Mucosa of descending colon (tissue), 3 donors: ENCODE data around the gene SP1. TPM values are rescaled to one million over a fixed set of nuclear protein-coding genes. Genes with fewer than 3 reads are reported as not detected.
"Not testable (repeated sequence)": the region's sequence is repeated elsewhere in the genome, so short reads cannot be mapped to it uniquely, and the experiment has no call there.

ENCODE experiments used
- ATAC-seq: fragments of 200-7000 bp; cut with Tn5 transposase; one replicate; pipeline ENCODE4 v1.9.1; 2020; ENCODE audit warnings: mild to moderate bottlenecking, moderate library complexity
- DNase-seq, 3 donors: peaks; one replicate each; pipeline ENCODE4 v3.0.0-alpha.2; 2020
- H3K36me3 ChIP-seq: fragments of 200-600 bp; one replicate; pipeline ENCODE4 v1.8.0; 2021; ENCODE audit warnings: low read depth, mild to moderate bottlenecking
- H3K4me1 ChIP-seq: fragments of 200-600 bp; one replicate; pipeline ENCODE4 v1.8.0; 2021; ENCODE audit warnings: low read depth, mild to moderate bottlenecking
- H3K4me3 ChIP-seq: fragments of 200-600 bp; one replicate; pipeline ENCODE4 v1.8.0; 2021; ENCODE audit warnings: mild to moderate bottlenecking
- H3K9me3 ChIP-seq: fragments of 200-600 bp; one replicate; pipeline ENCODE4 v1.8.0; 2021; ENCODE audit warnings: mild to moderate bottlenecking
- CTCF ChIP-seq: fragments of 200-600 bp; IDR thresholded peaks from one replicate; pipeline ENCODE4 v1.8.0; 2022; ENCODE audit warnings: antibody characterized with exemption, mild to moderate bottlenecking
- intact Hi-C, 2 donors: fragments of 100-400 bp; cut with DNase I in 1 of 2; cut with micrococcal nuclease in 1 of 2; formaldehyde crosslinking; loops; one replicate each; pipeline versions ENCODE4 v1.11.0 to v1.11.1; 2022; cut with DNase I, micrococcal nuclease
- total RNA-seq, 3 donors: library from RNA; stranded (reverse); fragmentation: NEBNext Ultra II Directional in 2 of 3; extraction: Animal tissue kit (Norgen Biotek cat#: 25700) in 2 of 3; gene quantifications; one replicate each; pipeline versions ENCODE4 v1.2.1 to v1.2.4, GENCODE V29; 2021 to 2023
- donor health status: DM: no; HTN: no; CAD: no; lungs with moderate emphysema.
- donor health status: DM: no; HTN: no; CAD: no.
- donor health status: DM: no; HTN: yes; CAD: no.

Gene SP1
- total RNA-seq, 3 donors from 2014 or later = 96.1 to 111 (median 105) TPM

- Histone ChIP-seq H3K4me1 (peaks cover 26% of the 10 kb centered on the region), H3K36me3 (peaks cover 3% of the 10 kb centered on the region), H3K9me3 (no peaks in the 10 kb centered on the region), H3K4me3 (peak within 1 kb of the TSS; percentile 47)
- ATAC-seq = peak; percentile 95
- DNase-seq = peak; percentile 99
- intact Hi-C loops = no loop called here
- TF ChIP-seq CTCF = peak; percentile 9
Observed at GRCh38 chr12:53441040-53441833, 61.3 kb downstream of the SP1 start, which contains the start of gene PRR13. PRR13 (plus strand) TSS chr12:53441734; CDS start chr12:53442715, 981 bp downstream.

- Histone ChIP-seq H3K36me3 (peaks cover 3% of the 10 kb centered on the region), H3K4me1 (peaks cover 26% of the 10 kb centered on the region), H3K9me3 (no peaks in the 10 kb centered on the region), H3K4me3 (no peak overlapping the region)
- ATAC-seq (no peak), DNase-seq (no peak)
- TF ChIP-seq CTCF = no peak
- intact Hi-C loops = no loop called here
Observed at GRCh38 chr12:53443955-53444354, 64.0 kb downstream of the SP1 start.

- peaks cover 26% of the 10 kb centered on the region for H3K4me1 ChIP-seq
- peak in 2 of 3 donors; percentile 48 to 52 for DNase-seq
- ATAC-seq, intact Hi-C loops, H3K4me3 ChIP-seq, H3K36me3 ChIP-seq, H3K9me3 ChIP-seq: not testable (repeated sequence)
Observed at GRCh38 chr12:53444593-53445325, 64.8 kb downstream of the SP1 start.

- intact Hi-C loops = no loop called here
- TF ChIP-seq CTCF = no peak
- ATAC-seq = no peak
- Histone ChIP-seq H3K36me3 (peaks cover 13% of the 10 kb centered on the region), H3K9me3 (no peaks in the 10 kb centered on the region), H3K4me1 (peaks cover 16% of the 10 kb centered on the region), H3K4me3 (no peak overlapping the region)
- no peak for DNase-seq
Observed at GRCh38 chr12:53450936-53451335, 71.0 kb downstream of the SP1 start.

- intact Hi-C loops = no loop called here
Observed at GRCh38 chr12:53451661-53452158, 71.7 kb downstream of the SP1 start, which contains the start of gene PCBP2. PCBP2 (plus strand) TSS chr12:53452102; CDS start chr12:53454801, 2,699 bp downstream.

More at GRCh38 chr12:53451661-53452158, 71.7 kb downstream of the SP1 start, which contains the start of gene PCBP2:
- Histone ChIP-seq H3K4me1 (peaks cover 16% of the 10 kb centered on the region), H3K9me3 (no peaks in the 10 kb centered on the region), H3K4me3 (peak within 1 kb of the TSS; percentile 45), H3K36me3 (peaks cover 21% of the 10 kb centered on the region)
- ATAC-seq (peak; percentile 96), DNase-seq (peak; percentile 96 to 99 (median 97))
- peak; percentile 75 for TF ChIP-seq CTCF
